Measurements from ENCODE around the gene NSD2. TPM values are rescaled to one million over a fixed set of nuclear protein-coding genes. Genes with fewer than 3 reads are reported as not detected.

The NSD2 gene
- total RNA-seq, 1 experiment from 2014 or later, result 69.0 TPM

GRCh38 chr4:1863297-1864033, 7.7 kb upstream of the NSD2 start:
- H3K27ac ChIP-seq (ENCODE audit: low read length), result no peak overlapping the region
- H3K9ac ChIP-seq (ENCODE audit: low read length), result no peak overlapping the region
- no peaks in the 10 kb centered on the region for H3K4me1 ChIP-seq (ENCODE audit: insufficient read depth, low read length)
- POLR2A ChIA-PET (ENCODE audit: unreplicated experiment), result no interaction called here
- TF ChIP-seq EZH2phosphoT487 (IDR thresholded peaks at IDR 0.05; ENCODE audit: borderline replicate concordance, low read length) (no peak), CTCF (conservative IDR thresholded peaks at IDR 0.05; ENCODE audit: low read depth, low read length) (no peak), EZH2 (IDR thresholded peaks at IDR 0.05; ENCODE audit: low read length, unreplicated experiment) (no peak)
- H3K9me2 ChIP-seq (replicated peaks; ENCODE audit: low read length), result no peaks in the 10 kb centered on the region
- H2AFZ ChIP-seq (ENCODE audit: low read length), result no peak overlapping the region
- intact Hi-C loops (cut with micrococcal nuclease), result no loop called here
- DNase-seq (no peak), ATAC-seq (no peak)
- H3K36me3 ChIP-seq (ENCODE audit: low read depth, low read length), result no peaks in the 10 kb centered on the region
- no peaks in the 10 kb centered on the region for H3F3A ChIP-seq (ENCODE audit: low read length, unreplicated experiment)
- H3K79me2 ChIP-seq (ENCODE audit: low read length), result no peaks in the 10 kb centered on the region
- no peak overlapping the region for H3K4me2 ChIP-seq (ENCODE audit: low read length)
- BruUV-seq (replicated peaks), result no TSS peak
- no peaks in the 10 kb centered on the region for H3K27me3 ChIP-seq (ENCODE audit: low read length)
- no peaks in the 10 kb centered on the region for H4K20me1 ChIP-seq (ENCODE audit: low read length)
- no peak overlapping the region for H3K4me3 ChIP-seq (ENCODE audit: low read length)
- CTCF ChIA-PET, result no interaction called here
- H3K9me3 ChIP-seq (ENCODE audit: low read length), result no peaks in the 10 kb centered on the region

GRCh38 chr4:1864076-1865008, 6.9 kb upstream of the NSD2 start:
- H3K4me1 ChIP-seq (ENCODE audit: insufficient read depth, low read length), result no peaks in the 10 kb centered on the region
- DNase-seq (no peak), ATAC-seq (no peak)
- ChIA-PET POLR2A (ENCODE audit: unreplicated experiment) (no interaction called here), CTCF (no interaction called here)
- H3K9ac ChIP-seq (ENCODE audit: low read length), result no peak overlapping the region
- no peaks in the 10 kb centered on the region for H3K9me3 ChIP-seq (ENCODE audit: low read length)
- H4K20me1 ChIP-seq (ENCODE audit: low read length), result no peaks in the 10 kb centered on the region
- no peak overlapping the region for H3K27ac ChIP-seq (ENCODE audit: low read length)
- H3K79me2 ChIP-seq (ENCODE audit: low read length), result no peaks in the 10 kb centered on the region
- no peaks in the 10 kb centered on the region for H3F3A ChIP-seq (ENCODE audit: low read length, unreplicated experiment)
- TF ChIP-seq EZH2phosphoT487 (IDR thresholded peaks at IDR 0.05; ENCODE audit: borderline replicate concordance, low read length), result no peak
- H3K4me3 ChIP-seq (ENCODE audit: low read length), result no peak overlapping the region
- no peaks in the 10 kb centered on the region for H3K36me3 ChIP-seq (ENCODE audit: low read depth, low read length)
- intact Hi-C loops (cut with micrococcal nuclease), result no loop called here
- H3K27me3 ChIP-seq (ENCODE audit: low read length), result no peaks in the 10 kb centered on the region
- H3K9me2 ChIP-seq (replicated peaks; ENCODE audit: low read length), result no peaks in the 10 kb centered on the region
- BruUV-seq (replicated peaks), result no TSS peak
- H3K4me2 ChIP-seq (ENCODE audit: low read length), result no peak overlapping the region
- no peak overlapping the region for H2AFZ ChIP-seq (ENCODE audit: low read length)

DNA sequence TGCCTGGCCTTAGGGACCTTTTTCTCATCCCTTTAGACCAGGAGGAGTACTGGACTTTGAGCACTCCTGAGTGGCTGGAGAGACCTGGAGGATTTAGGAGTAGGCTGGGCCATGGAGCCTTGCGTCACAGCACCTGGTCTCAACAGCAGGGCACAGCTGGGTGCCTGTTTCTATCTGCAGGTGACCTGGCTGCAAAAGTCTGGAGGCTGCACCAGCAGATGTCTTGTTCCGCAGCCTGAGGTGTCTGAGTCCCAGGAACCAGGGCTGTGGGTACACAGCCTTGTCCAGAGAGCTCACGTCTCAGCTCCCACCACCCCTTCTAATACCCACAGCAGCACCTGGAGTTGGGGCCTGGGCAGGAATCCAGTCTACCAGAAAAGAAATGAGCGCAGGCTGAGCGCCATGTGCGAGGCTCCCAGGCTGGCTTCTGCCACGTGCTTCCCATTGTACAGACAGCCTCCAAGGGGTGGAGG, 5.0 kb upstream of the NSD2 start:
- no peak overlapping the region for H3K4me3 ChIP-seq (ENCODE audit: low read length)
- no peaks in the 10 kb centered on the region for H4K20me1 ChIP-seq (ENCODE audit: low read length)
- no peak overlapping the region for H3K4me2 ChIP-seq (ENCODE audit: low read length)
- no peak for TF ChIP-seq EZH2 (IDR thresholded peaks at IDR 0.05; ENCODE audit: low read length, unreplicated experiment)
- TF ChIP-seq EZH2phosphoT487 (IDR thresholded peaks at IDR 0.05; ENCODE audit: borderline replicate concordance, low read length), result no peak
- no peak for TF ChIP-seq CTCF (conservative IDR thresholded peaks at IDR 0.05; ENCODE audit: low read depth, low read length)
- ChIA-PET CTCF (no interaction called here), POLR2A (ENCODE audit: unreplicated experiment) (no interaction called here)
- H3K27me3 ChIP-seq (ENCODE audit: low read length), result no peaks in the 10 kb centered on the region
- H3K9me3 ChIP-seq (ENCODE audit: low read length), result no peaks in the 10 kb centered on the region
- no TSS peak for BruUV-seq (replicated peaks)
- H3K9ac ChIP-seq (ENCODE audit: low read length), result no peak overlapping the region
- H3K79me2 ChIP-seq (ENCODE audit: low read length), result no peaks in the 10 kb centered on the region
- intact Hi-C loops (cut with micrococcal nuclease), result no loop called here
- no peak for DNase-seq
- H3F3A ChIP-seq (ENCODE audit: low read length, unreplicated experiment), result no peaks in the 10 kb centered on the region
- no peaks in the 10 kb centered on the region for H3K9me2 ChIP-seq (replicated peaks; ENCODE audit: low read length)
- H2AFZ ChIP-seq (ENCODE audit: low read length), result no peak overlapping the region
- peaks cover 6% of the 10 kb centered on the region for H3K4me1 ChIP-seq (ENCODE audit: insufficient read depth, low read length)
- no peak overlapping the region for H3K27ac ChIP-seq (ENCODE audit: low read length)
- H3K36me3 ChIP-seq (ENCODE audit: low read depth, low read length), result no peaks in the 10 kb centered on the region
- ATAC-seq, result no peak
